NK-92 treated with Interleukin-12 subunit alpha and Interleukin-12 subunit beta, amount 100 ng/mL, for 24 hours (cell line): Measurements from ENCODE around the gene GABRG3.

Source experiments
- DNase-seq: peaks from one replicate; lab custom pipeline; 2025; lab: John Stamatoyannopoulos, UW

Gene GABRG3

GRCh38 chr15:26970712-26971210, at the start of gene GABRG3:
Gene GABRG3, plus strand, starts transcription at chr15:26971181.
- no peak for DNase-seq

- no peak for DNase-seq
These were observed 49.5 kb upstream of the GABRG3 start for GRCh38 chr15:26921433-26921832.

GRCh38 chr15:26926081-26926480, 44.9 kb upstream of the GABRG3 start:
- DNase-seq = no peak

GRCh38 chr15:26928051-26928450, 42.9 kb upstream of the GABRG3 start:
- DNase-seq = no peak

GRCh38 chr15:26929588-26929987, 41.4 kb upstream of the GABRG3 start:
- no peak for DNase-seq

- DNase-seq = no peak
These were observed 36.1 kb upstream of the GABRG3 start for GRCh38 chr15:26934848-26935247.

- DNase-seq = no peak
These were observed 35.7 kb upstream of the GABRG3 start for GRCh38 chr15:26935322-26935721.

GRCh38 chr15:26936502-26936901, 34.5 kb upstream of the GABRG3 start:
- no peak for DNase-seq

GRCh38 chr15:26937134-26937533, 33.8 kb upstream of the GABRG3 start:
- DNase-seq = no peak

- no peak for DNase-seq
These were observed 31.6 kb upstream of the GABRG3 start for GRCh38 chr15:26939398-26939797.

GRCh38 chr15:26941489-26941888, 29.5 kb upstream of the GABRG3 start:
- DNase-seq = no peak

- no peak for DNase-seq
These were observed 27.1 kb upstream of the GABRG3 start for GRCh38 chr15:26943866-26944265.

GRCh38 chr15:26945046-26945445, 25.9 kb upstream of the GABRG3 start:
- no peak for DNase-seq

GRCh38 chr15:26950001-26950400, 21.0 kb upstream of the GABRG3 start:
- no peak for DNase-seq

GRCh38 chr15:26954403-26954802, 16.6 kb upstream of the GABRG3 start:
- DNase-seq = no peak

GRCh38 chr15:26967719-26968269, 3.2 kb upstream of the GABRG3 start:
- DNase-seq = no peak

GRCh38 chr15:26968806-26969205, 2.2 kb upstream of the GABRG3 start:
- no peak for DNase-seq

GRCh38 chr15:26971271-26972018, 464 bp downstream of the GABRG3 start:
- DNase-seq = no peak

- no peak for DNase-seq
These were observed 1.7 kb downstream of the GABRG3 start for GRCh38 chr15:26972636-26973035.

- no peak for DNase-seq
These were observed 3.3 kb downstream of the GABRG3 start for GRCh38 chr15:26974120-26974780.

- no peak for DNase-seq
These were observed 10.5 kb downstream of the GABRG3 start for GRCh38 chr15:26981492-26981891.

GRCh38 chr15:26983822-26984221, 12.8 kb downstream of the GABRG3 start:
- DNase-seq = no peak

GRCh38 chr15:26985050-26985449, 14.1 kb downstream of the GABRG3 start:
- no peak for DNase-seq
